RWPE2 (cell line): ENCODE measurements around the gene STRBP.

Experiments used
- ATAC-seq: fragments of 200-7000 bp; cut with Tn5 transposase; 3 replicates; pipeline ENCODE4 v1.9.1; 2021; ENCODE audit warnings: low read depth
- DNase-seq: peaks from one replicate; pipeline ENCODE4 v3.0.0-alpha.2; 2020; ENCODE audit warnings: low spot score
- H3K27ac ChIP-seq: fragments of 450-650 bp; 2 replicates; pipeline ENCODE4 v1.5.1; 2017; ENCODE audit warnings: mild to moderate bottlenecking; ENCODE audit not compliant: poor library complexity, severe bottlenecking
- H3K27me3 ChIP-seq: fragments of 250-450 bp; sonication (Bioruptor Pico); 2 replicates; pipeline ENCODE4 v1.5.1; 2021; ENCODE audit warnings: mild to moderate bottlenecking, moderate library complexity; ENCODE audit not compliant: insufficient read depth, poor library complexity, severe bottlenecking
- H3K36me3 ChIP-seq: fragments of 250-450 bp; sonication (Bioruptor Pico); 2 replicates; pipeline ENCODE4 v1.5.1; 2020; ENCODE audit warnings: low read depth, mild to moderate bottlenecking, moderate library complexity
- H3K4me1 ChIP-seq: fragments of 250-450 bp; sonication (Bioruptor Pico); 2 replicates; pipeline ENCODE4 v1.5.1; 2021; ENCODE audit warnings: mild to moderate bottlenecking, moderate library complexity; ENCODE audit not compliant: insufficient read depth, poor library complexity, severe bottlenecking
- H3K4me3 ChIP-seq: fragments of 250-450 bp; sonication (Bioruptor Pico); 2 replicates; pipeline ENCODE4 v1.5.1; 2021; ENCODE audit warnings: mild to moderate bottlenecking, moderate library complexity; ENCODE audit not compliant: severe bottlenecking
- H3K9me3 ChIP-seq: fragments of 250-450 bp; sonication (Bioruptor Pico); 2 replicates; pipeline ENCODE4 v1.5.1; 2021; ENCODE audit warnings: mild to moderate bottlenecking, moderate library complexity; ENCODE audit not compliant: severe bottlenecking
- CTCF ChIP-seq: fragments of 450-650 bp; IDR thresholded peaks from one replicate; pipeline ENCODE4 v1.5.1; 2017; ENCODE audit warnings: mild to moderate bottlenecking, moderate library complexity; ENCODE audit not compliant: poor library complexity, severe bottlenecking

The STRBP gene

DNA sequence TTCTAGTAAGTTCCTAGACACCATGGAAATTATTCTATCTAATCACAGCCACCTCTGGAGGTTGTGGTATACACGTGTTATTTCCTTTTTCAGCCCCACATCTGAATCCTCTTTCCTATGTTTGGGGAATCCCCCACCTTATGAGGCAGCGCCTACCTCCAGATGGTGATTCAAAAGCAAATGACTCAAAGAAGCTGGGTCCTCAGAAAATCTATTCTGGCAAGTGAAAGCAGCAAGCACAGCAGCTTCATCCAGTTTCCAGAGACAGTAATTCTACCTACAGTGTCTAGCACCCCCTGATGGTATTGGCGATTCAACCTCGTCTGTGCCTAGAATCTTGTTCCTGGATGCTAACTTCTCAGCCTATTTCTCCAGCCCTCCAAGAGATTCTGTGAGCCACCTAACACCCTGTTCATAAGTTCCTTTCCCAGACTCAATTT is 43.0 kb downstream of the STRBP start:
- DNase-seq (no peak), ATAC-seq (peak; percentile 77)
- Histone ChIP-seq H3K4me3 (no peak overlapping the region), H3K27ac (no peak overlapping the region), H3K27me3 (no peaks in the 10 kb centered on the region), H3K4me1 (peaks cover 4% of the 10 kb centered on the region), H3K36me3 (no peaks in the 10 kb centered on the region), H3K9me3 (no peaks in the 10 kb centered on the region)
- peak; percentile 30 for TF ChIP-seq CTCF

DNA sequence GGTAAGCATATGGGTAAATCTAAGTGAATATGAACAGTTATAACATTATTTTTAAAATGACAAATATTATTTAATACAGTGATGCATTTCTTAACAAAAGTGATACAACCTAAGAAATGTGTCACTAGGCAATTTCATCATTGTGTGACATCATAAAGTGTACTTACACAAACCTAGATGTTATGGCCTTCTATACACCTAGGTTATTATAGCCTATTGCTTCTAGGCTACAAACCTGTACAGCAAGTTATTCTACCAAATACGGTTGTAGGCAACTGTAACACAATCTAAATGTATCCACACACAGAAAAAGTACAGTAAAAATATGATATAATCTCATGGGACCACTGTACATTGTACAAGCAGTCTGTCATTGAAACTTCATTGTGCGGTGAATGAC is 48.3 kb downstream of the STRBP start:
- H3K36me3 ChIP-seq: no peaks in the 10 kb centered on the region
- ATAC-seq: no peak
- H3K9me3 ChIP-seq: no peaks in the 10 kb centered on the region

GRCh38 chr9:123218831-123219230 is 49.6 kb downstream of the STRBP start:
- no peak for DNase-seq
- Histone ChIP-seq H3K4me1 (peaks cover 6% of the 10 kb centered on the region), H3K27ac (no peak overlapping the region), H3K4me3 (no peak overlapping the region), H3K27me3 (no peaks in the 10 kb centered on the region), H3K9me3 (no peaks in the 10 kb centered on the region), H3K36me3 (no peaks in the 10 kb centered on the region)
- ATAC-seq: no peak
- TF ChIP-seq CTCF: no peak

More for the DNA sequence above, 48.3 kb downstream of the STRBP start:
- Histone ChIP-seq H3K4me1 (peaks cover 6% of the 10 kb centered on the region), H3K4me3 (no peak overlapping the region), H3K27me3 (no peaks in the 10 kb centered on the region), H3K27ac (no peak overlapping the region)
- no peak for TF ChIP-seq CTCF
- no peak for DNase-seq

DNA sequence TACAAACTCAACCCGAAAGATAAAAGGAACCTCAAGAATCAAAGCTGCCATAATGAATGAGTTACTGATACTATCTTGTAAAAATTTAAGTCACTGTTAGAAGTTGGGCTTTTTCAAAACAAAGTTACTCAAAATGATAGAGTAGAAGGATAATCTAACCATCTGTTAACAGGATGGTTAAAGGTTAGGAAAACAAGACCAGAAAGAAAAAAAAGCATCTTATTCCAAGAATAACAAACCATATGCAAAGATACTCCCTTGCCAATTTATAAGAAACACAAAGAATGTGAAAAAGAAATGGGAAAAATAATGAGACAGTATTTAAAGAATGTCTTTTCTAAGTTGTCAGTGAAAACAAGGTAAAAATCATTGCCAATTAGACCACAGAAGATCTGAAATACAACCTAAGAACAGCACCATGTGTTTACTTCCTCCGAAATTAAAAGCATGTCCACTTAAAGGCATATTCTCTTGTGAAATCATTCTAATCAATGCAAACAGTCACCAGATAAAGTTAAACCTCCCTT is 51.2 kb downstream of the STRBP start:
- ATAC-seq (no peak), DNase-seq (no peak)
- H3K27ac ChIP-seq: no peak overlapping the region
- H3K4me1 ChIP-seq: peaks cover 6% of the 10 kb centered on the region
- no peaks in the 10 kb centered on the region for H3K36me3 ChIP-seq
- TF ChIP-seq CTCF: no peak
- H3K9me3 ChIP-seq: no peaks in the 10 kb centered on the region
- no peak overlapping the region for H3K4me3 ChIP-seq
- no peaks in the 10 kb centered on the region for H3K27me3 ChIP-seq

DNA sequence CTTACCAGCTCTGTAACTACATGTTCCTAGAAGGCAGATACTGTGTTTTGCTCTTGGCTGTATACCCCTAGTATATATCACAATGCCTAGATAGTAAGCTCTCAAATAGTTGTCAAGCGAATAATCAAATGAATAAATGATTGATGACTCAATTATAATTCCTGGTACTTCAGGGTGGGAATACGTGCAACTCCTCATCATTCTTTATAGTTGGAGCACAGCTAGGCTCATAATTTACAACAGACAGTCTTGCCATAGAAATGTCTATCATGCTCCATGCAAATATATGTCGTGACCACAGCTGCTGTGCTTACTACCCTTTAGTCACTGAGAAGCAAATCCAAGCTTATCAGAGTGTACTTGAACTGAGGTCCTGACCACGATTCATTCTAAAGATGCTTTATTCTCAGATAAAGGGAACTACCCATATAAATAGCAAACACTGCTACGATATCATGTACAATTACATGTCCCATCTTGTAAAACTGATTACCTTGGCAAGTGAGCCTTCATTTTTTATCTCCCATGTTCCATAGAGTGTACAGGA is 52.1 kb downstream of the STRBP start:
- peak; percentile 29; the same call in 1 of the 3 replicates for ATAC-seq
- TF ChIP-seq CTCF: no peak
- peaks cover 6% of the 10 kb centered on the region for H3K4me1 ChIP-seq
- no peak overlapping the region for H3K4me3 ChIP-seq
- no peak for DNase-seq
- H3K9me3 ChIP-seq: no peaks in the 10 kb centered on the region
- H3K27me3 ChIP-seq: no peaks in the 10 kb centered on the region
- no peak overlapping the region for H3K27ac ChIP-seq
- no peaks in the 10 kb centered on the region for H3K36me3 ChIP-seq
